WTC11 (cell line): ENCODE results near the gene GANAB.

Source experiments
- EMX1 ChIP-seq: fragments of 250-450 bp; sonication (Bioruptor Pico); IDR thresholded peaks from 2 replicates; pipeline ENCODE4 v1.8.0; 2021; ENCODE audit warnings: mild to moderate bottlenecking
- ETV6 ChIP-seq: sonication (generic); formaldehyde crosslinking; IDR thresholded peaks from 2 replicates; pipeline ENCODE4 v1.8.1; 2022; ENCODE audit warnings: mild to moderate bottlenecking, missing genetic modification reagents
- FOXJ3 ChIP-seq: sonication (generic); formaldehyde crosslinking; IDR thresholded peaks from 2 replicates; pipeline ENCODE4 v1.9.0; 2021; ENCODE audit warnings: missing genetic modification reagents, mild to moderate bottlenecking, borderline replicate concordance
- FOXP1 ChIP-seq: sonication (generic); formaldehyde crosslinking; IDR thresholded peaks from 2 replicates; pipeline ENCODE4 v1.8.0; 2022; ENCODE audit warnings: missing genetic modification reagents, mild to moderate bottlenecking, moderate library complexity, borderline replicate concordance
- IRF2 ChIP-seq: sonication (generic); formaldehyde crosslinking; IDR thresholded peaks from 2 replicates; pipeline ENCODE4 v1.8.0; 2022; ENCODE audit warnings: low read depth, missing genetic modification reagents, borderline replicate concordance
- JUN ChIP-seq: sonication (generic); formaldehyde crosslinking; IDR thresholded peaks from 2 replicates; pipeline ENCODE4 v1.8.0; 2023; ENCODE audit warnings: mild to moderate bottlenecking, missing genetic modification reagents
- NR2C2 ChIP-seq: sonication (generic); formaldehyde crosslinking; IDR thresholded peaks from 2 replicates; pipeline ENCODE4 v1.8.0; 2022; ENCODE audit warnings: mild to moderate bottlenecking, missing genetic modification reagents
- TF ChIP-seq, protein P1 (sequence below): sonication (generic); formaldehyde crosslinking; IDR thresholded peaks from 2 replicates; pipeline ENCODE4 v1.8.0; 2022; ENCODE audit warnings: mild to moderate bottlenecking, missing genetic modification reagents
- TF ChIP-seq, protein P2 (sequence below): fragments of 200-600 bp; IDR thresholded peaks from 2 replicates; pipeline ENCODE4 v1.8.0; 2022; ENCODE audit warnings: antibody characterized with exemption
- TF ChIP-seq, protein P3 (sequence below): sonication (generic); formaldehyde crosslinking; IDR thresholded peaks from 2 replicates; pipeline ENCODE4 v1.8.0; 2022; ENCODE audit warnings: mild to moderate bottlenecking, missing genetic modification reagents
- TF ChIP-seq, protein P4 (sequence below): sonication (generic); formaldehyde crosslinking; IDR thresholded peaks from 2 replicates; pipeline ENCODE4 v1.8.0; 2022; ENCODE audit warnings: mild to moderate bottlenecking, missing genetic modification reagents
- TF ChIP-seq, protein P5 (sequence below): sonication (generic); formaldehyde crosslinking; IDR thresholded peaks from 2 replicates; pipeline ENCODE4 v1.8.0; 2022; ENCODE audit warnings: mild to moderate bottlenecking, missing genetic modification reagents
- TF ChIP-seq, protein P6 (sequence below): sonication (generic); formaldehyde crosslinking; conservative IDR thresholded peaks from 2 replicates; pipeline ENCODE4 v1.8.1; 2022; ENCODE audit warnings: mild to moderate bottlenecking, missing genetic modification reagents

DNA sequence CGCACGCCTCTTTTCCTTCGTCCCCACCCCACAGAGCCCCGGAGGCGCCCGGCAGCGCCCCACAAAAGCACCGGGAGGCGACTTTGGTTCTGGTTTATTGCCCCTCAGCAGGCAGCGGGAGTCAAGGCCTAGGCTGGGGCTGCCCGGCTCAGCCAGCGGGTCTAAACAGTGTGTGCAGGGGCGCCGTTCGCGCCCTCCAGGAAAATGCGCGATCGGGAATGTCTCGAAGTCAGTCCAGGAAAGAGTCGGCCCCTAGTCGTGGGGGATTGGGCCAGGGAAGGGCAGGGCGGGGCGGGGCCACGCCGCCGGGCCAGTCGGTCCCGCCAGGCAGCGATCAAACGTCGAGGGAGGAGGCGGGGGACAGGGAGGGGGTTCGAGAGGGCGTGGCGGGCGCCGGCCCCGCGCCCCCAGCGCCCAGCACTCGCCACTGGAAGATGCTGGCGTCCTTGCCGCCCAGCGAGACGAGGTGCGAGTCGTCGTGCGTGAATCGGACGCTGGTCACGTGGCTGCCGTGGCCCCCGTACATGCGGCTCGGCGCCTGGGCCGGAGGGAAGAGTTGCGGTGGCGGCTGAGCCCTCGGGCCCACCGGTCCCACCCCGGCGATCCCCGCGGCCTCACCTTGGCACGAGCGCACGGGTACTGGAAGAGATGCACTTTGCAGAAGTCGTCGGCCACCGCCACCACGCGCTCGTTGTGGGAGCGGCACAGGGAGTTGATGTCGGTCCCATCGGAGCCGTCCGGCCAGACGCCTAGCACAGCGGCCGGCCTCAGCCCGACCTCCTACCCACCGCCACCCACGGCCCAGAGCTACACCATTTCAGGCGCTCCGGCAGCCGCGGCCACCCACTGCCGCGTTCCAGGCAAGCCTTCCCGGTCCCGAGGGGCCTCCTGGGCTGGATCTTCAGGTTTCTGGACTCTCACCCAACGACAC, 44.0 kb downstream of the GANAB start:
- TF ChIP-seq FOXP1 (CRISPR knock-in tag): peak; percentile 88
- TF ChIP-seq, protein P1, sequence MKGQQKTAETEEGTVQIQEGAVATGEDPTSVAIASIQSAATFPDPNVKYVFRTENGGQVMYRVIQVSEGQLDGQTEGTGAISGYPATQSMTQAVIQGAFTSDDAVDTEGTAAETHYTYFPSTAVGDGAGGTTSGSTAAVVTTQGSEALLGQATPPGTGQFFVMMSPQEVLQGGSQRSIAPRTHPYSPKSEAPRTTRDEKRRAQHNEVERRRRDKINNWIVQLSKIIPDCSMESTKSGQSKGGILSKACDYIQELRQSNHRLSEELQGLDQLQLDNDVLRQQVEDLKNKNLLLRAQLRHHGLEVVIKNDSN (CRISPR knock-in tag): peak; percentile 93
- TF ChIP-seq, protein P2, sequence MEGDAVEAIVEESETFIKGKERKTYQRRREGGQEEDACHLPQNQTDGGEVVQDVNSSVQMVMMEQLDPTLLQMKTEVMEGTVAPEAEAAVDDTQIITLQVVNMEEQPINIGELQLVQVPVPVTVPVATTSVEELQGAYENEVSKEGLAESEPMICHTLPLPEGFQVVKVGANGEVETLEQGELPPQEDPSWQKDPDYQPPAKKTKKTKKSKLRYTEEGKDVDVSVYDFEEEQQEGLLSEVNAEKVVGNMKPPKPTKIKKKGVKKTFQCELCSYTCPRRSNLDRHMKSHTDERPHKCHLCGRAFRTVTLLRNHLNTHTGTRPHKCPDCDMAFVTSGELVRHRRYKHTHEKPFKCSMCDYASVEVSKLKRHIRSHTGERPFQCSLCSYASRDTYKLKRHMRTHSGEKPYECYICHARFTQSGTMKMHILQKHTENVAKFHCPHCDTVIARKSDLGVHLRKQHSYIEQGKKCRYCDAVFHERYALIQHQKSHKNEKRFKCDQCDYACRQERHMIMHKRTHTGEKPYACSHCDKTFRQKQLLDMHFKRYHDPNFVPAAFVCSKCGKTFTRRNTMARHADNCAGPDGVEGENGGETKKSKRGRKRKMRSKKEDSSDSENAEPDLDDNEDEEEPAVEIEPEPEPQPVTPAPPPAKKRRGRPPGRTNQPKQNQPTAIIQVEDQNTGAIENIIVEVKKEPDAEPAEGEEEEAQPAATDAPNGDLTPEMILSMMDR: no peak
- TF ChIP-seq, protein P3, sequence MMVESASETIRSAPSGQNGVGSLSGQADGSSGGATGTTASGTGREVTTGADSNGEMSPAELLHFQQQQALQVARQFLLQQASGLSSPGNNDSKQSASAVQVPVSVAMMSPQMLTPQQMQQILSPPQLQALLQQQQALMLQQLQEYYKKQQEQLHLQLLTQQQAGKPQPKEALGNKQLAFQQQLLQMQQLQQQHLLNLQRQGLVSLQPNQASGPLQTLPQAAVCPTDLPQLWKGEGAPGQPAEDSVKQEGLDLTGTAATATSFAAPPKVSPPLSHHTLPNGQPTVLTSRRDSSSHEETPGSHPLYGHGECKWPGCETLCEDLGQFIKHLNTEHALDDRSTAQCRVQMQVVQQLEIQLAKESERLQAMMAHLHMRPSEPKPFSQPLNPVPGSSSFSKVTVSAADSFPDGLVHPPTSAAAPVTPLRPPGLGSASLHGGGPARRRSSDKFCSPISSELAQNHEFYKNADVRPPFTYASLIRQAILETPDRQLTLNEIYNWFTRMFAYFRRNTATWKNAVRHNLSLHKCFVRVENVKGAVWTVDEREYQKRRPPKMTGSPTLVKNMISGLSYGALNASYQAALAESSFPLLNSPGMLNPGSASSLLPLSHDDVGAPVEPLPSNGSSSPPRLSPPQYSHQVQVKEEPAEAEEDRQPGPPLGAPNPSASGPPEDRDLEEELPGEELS (CRISPR knock-in tag): peak; percentile 36; the same call in 1 of the 2 replicates
- TF ChIP-seq, protein P4, sequence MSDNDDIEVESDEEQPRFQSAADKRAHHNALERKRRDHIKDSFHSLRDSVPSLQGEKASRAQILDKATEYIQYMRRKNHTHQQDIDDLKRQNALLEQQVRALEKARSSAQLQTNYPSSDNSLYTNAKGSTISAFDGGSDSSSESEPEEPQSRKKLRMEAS (CRISPR knock-in tag): peak; percentile 98
- TF ChIP-seq IRF2 (CRISPR knock-in tag): no peak
- TF ChIP-seq JUN (CRISPR knock-in tag): peak; percentile 76; the same call in 1 of the 2 replicates
- TF ChIP-seq, protein P5, sequence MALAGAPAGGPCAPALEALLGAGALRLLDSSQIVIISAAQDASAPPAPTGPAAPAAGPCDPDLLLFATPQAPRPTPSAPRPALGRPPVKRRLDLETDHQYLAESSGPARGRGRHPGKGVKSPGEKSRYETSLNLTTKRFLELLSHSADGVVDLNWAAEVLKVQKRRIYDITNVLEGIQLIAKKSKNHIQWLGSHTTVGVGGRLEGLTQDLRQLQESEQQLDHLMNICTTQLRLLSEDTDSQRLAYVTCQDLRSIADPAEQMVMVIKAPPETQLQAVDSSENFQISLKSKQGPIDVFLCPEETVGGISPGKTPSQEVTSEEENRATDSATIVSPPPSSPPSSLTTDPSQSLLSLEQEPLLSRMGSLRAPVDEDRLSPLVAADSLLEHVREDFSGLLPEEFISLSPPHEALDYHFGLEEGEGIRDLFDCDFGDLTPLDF (CRISPR knock-in tag): peak; percentile 76; the same call in 1 of the 2 replicates
- TF ChIP-seq ETV6: peak; percentile 58; the same call in 1 of the 2 replicates
- TF ChIP-seq, protein P6, sequence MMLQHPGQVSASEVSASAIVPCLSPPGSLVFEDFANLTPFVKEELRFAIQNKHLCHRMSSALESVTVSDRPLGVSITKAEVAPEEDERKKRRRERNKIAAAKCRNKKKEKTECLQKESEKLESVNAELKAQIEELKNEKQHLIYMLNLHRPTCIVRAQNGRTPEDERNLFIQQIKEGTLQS: no peak
- TF ChIP-seq FOXJ3 (CRISPR knock-in tag): no peak
- TF ChIP-seq NR2C2 (CRISPR knock-in tag): peak; percentile 59; the same call in 1 of the 2 replicates
- no peak for TF ChIP-seq EMX1 (CRISPR knock-in tag)
